Activated CD8-positive, alpha-beta memory T cell treated with anti-CD3 and anti-CD28 coated beads for 36 hours (primary cell): ENCODE results near the gene MED1. TPM values are rescaled to one million over a fixed set of nuclear protein-coding genes. Genes with fewer than 3 reads are reported as not detected.

Source experiments
- total RNA-seq, 2 experiments: library from RNA; stranded (reverse); gene quantifications; one replicate each; pipeline ENCODE4 v1.2.3, GENCODE V29; 2021

Gene MED1
- total RNA-seq, 2 experiments from 2014 or later: 79.0 to 81.4 TPM

Other genes starting within 250 kb of the MED1 start
- gene STAC2, start 225.3 kb downstream of the MED1 start, total RNA-seq: not detected
- gene FBXL20, start 49.6 kb downstream of the MED1 start, total RNA-seq: 10 to 100 TPM; 24.9 to 25.2 TPM
- gene CDK12, start 10.2 kb upstream of the MED1 start, total RNA-seq: 10 to 100 TPM; 82.7 to 84.4 TPM
- gene NEUROD2, start 156.7 kb upstream of the MED1 start, total RNA-seq: not detected
- not detected for gene PPP1R1B, start 175.7 kb upstream of the MED1 start, total RNA-seq
- gene STARD3, start 185.9 kb upstream of the MED1 start, total RNA-seq: 10 to 100 TPM; 59.1 to 62.4 TPM
- under 1 TPM; 0.82 to 0.92 TPM for gene TCAP, start 214.1 kb upstream of the MED1 start, total RNA-seq
- gene PNMT, start 217.2 kb upstream of the MED1 start, total RNA-seq: under 1 TPM in 1 of 2 experiments, not detected in 1; 0.23 TPM
- 1 to 10 TPM; 6.6 to 8.6 TPM for gene PGAP3, start 236.8 kb upstream of the MED1 start, total RNA-seq
- 1 to 10 TPM; 3.3 to 3.5 TPM for gene ERBB2, start 248.8 kb upstream of the MED1 start, total RNA-seq